HepG2 (cell line): Measurements from ENCODE around the gene GOLGA6L10.
"Not testable (repeated sequence)": the region's sequence is repeated elsewhere in the genome, so short reads cannot be mapped to it uniquely, and the experiment has no call there.

Source experiments
- CTCF ChIP-seq: sonication (generic); formaldehyde crosslinking; IDR thresholded peaks from 2 replicates; pipeline ENCODE4 v1.5.0; 2020; ENCODE audit warnings: mild to moderate bottlenecking, missing genetic modification reagents, moderate library complexity
- EP300 ChIP-seq, 3 experiments: sonication (generic) in 1 of 3; formaldehyde crosslinking in 1 of 3; IDR thresholded peaks; 2 replicates each; pipeline versions ENCODE4 v1.5.1 to v1.6.1; 2011 to 2020; ENCODE audit warnings: low read depth in 2 of 3, low read length in 2 of 3, borderline replicate concordance in 1 of 3, improper control_type of control experiment in 1 of 3, mild to moderate bottlenecking in 1 of 3, missing genetic modification reagents in 1 of 3, moderate library complexity in 1 of 3
- EZH2 ChIP-seq: conservative IDR thresholded peaks from 2 replicates; pipeline ENCODE4 v1.6.1; 2012; ENCODE audit warnings: mild to moderate bottlenecking, low read depth, low read length, moderate library complexity
- FOXK1 ChIP-seq: sonication (generic); formaldehyde crosslinking; IDR thresholded peaks from 2 replicates; pipeline ENCODE4 v1.4.0; 2020; ENCODE audit warnings: low read depth, missing genetic modification reagents, borderline replicate concordance
- NFATC3 ChIP-seq: sonication (generic); formaldehyde crosslinking; IDR thresholded peaks from 2 replicates; pipeline ENCODE4 v1.5.1; 2020; ENCODE audit warnings: mild to moderate bottlenecking, missing genetic modification reagents
- NRL ChIP-seq: sonication (generic); formaldehyde crosslinking; IDR thresholded peaks from 2 replicates; pipeline ENCODE4 v1.5.0; 2020; ENCODE audit warnings: missing genetic modification reagents, mild to moderate bottlenecking, moderate library complexity, borderline replicate concordance
- PRPF4 ChIP-seq: fragments of 200-400 bp; formaldehyde crosslinking; IDR thresholded peaks from 2 replicates; pipeline ENCODE4 v1.6.1; 2016; ENCODE audit warnings: low read length, low read depth; ENCODE audit not compliant: poor library complexity, severe bottlenecking
- RFX5 ChIP-seq: IDR thresholded peaks from 2 replicates; pipeline ENCODE4 v1.6.1; 2011; ENCODE audit warnings: low read depth, low read length, improper control_type of control experiment
- SPEN ChIP-seq: sonication (generic); formaldehyde crosslinking; IDR thresholded peaks from 2 replicates; pipeline ENCODE4 v1.5.1; 2020; ENCODE audit warnings: low read depth, mild to moderate bottlenecking, missing genetic modification reagents
- ZBTB7A ChIP-seq: sonication (generic); formaldehyde crosslinking; IDR thresholded peaks from 2 replicates; pipeline ENCODE4 v1.8.0; 2022; ENCODE audit warnings: mild to moderate bottlenecking, missing genetic modification reagents
- ZNF768 ChIP-seq: sonication (generic); formaldehyde crosslinking; IDR thresholded peaks from 2 replicates; pipeline ENCODE4 v1.4.0; 2020; ENCODE audit warnings: missing genetic modification reagents
- ZSCAN22 ChIP-seq: sonication (generic); formaldehyde crosslinking; IDR thresholded peaks from 2 replicates; pipeline ENCODE4 v1.4.0; 2020; ENCODE audit warnings: mild to moderate bottlenecking, missing genetic modification reagents
- TF ChIP-seq, protein P1 (sequence below): IDR thresholded peaks from 2 replicates; pipeline ENCODE4 v1.6.1; 2016; ENCODE audit warnings: missing compliant biosample characterization, missing genetic modification reagents, borderline replicate concordance
- TF ChIP-seq, protein P2 (sequence below): sonication (generic); formaldehyde crosslinking; IDR thresholded peaks from 2 replicates; pipeline ENCODE4 v1.4.0; 2020; ENCODE audit warnings: mild to moderate bottlenecking, missing genetic modification reagents

- TF ChIP-seq FOXK1 (CRISPR knock-in tag); NFATC3 (CRISPR knock-in tag); CTCF (CRISPR knock-in tag); PRPF4; NRL; EZH2; RFX5; SPEN (CRISPR knock-in tag); ZBTB7A (CRISPR knock-in tag); EP300 (IDR thresholded peaks at IDR 0.05; ENCODE audit: low read depth in 2 of 2, low read length in 2 of 2); EP300 (CRISPR knock-in tag; IDR thresholded peaks at IDR 0.05; ENCODE audit: borderline replicate concordance); ZNF768 (CRISPR knock-in tag); ZSCAN22: not testable (repeated sequence)
- TF ChIP-seq, protein P1, sequence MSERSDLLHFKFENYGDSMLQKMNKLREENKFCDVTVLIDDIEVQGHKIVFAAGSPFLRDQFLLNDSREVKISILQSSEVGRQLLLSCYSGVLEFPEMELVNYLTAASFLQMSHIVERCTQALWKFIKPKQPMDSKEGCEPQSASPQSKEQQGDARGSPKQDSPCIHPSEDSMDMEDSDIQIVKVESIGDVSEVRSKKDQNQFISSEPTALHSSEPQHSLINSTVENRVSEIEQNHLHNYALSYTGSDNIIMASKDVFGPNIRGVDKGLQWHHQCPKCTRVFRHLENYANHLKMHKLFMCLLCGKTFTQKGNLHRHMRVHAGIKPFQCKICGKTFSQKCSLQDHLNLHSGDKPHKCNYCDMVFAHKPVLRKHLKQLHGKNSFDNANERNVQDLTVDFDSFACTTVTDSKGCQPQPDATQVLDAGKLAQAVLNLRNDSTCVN (CRISPR knock-in tag), result not testable (repeated sequence)
- TF ChIP-seq, protein P2, sequence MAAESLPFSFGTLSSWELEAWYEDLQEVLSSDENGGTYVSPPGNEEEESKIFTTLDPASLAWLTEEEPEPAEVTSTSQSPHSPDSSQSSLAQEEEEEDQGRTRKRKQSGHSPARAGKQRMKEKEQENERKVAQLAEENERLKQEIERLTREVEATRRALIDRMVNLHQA (CRISPR knock-in tag), result not testable (repeated sequence)
Measured at GRCh38 chr15:82392077-82392476, 42.8 kb upstream of the GOLGA6L10 start.
